ENCODE data around the gene TNFRSF18. TPM values are rescaled to one million over a fixed set of nuclear protein-coding genes. Genes with fewer than 3 reads are reported as not detected.

The TNFRSF18 gene
- total and polyA plus RNA-seq, 2 experiments from 2014 or later, result 1.1 to 1.5 TPM

- H3K4me1 ChIP-seq (ENCODE audit: insufficient read depth), result peaks cover 10% of the 10 kb centered on the region; the same call in 1 of the 2 replicates
- H3K9me2 ChIP-seq (ENCODE audit: insufficient read depth), result no peaks in the 10 kb centered on the region
- H3K27ac Mint-ChIP-seq, result no peak overlapping the region
- no peak overlapping the region for H3K4me3 ChIP-seq
- TF ChIP-seq EZH2 (IDR thresholded peaks at IDR 0.05; ENCODE audit: low read depth, unreplicated experiment), result no peak
- no peak for TF ChIP-seq ETS1 (IDR thresholded peaks at IDR 0.05)
- TF ChIP-seq POLR2AphosphoS5 (IDR thresholded peaks at IDR 0.05; ENCODE audit: low read depth), result no peak
- TF ChIP-seq JUNB (IDR thresholded peaks at IDR 0.05; ENCODE audit: unreplicated experiment), result no peak
- no peak for TF ChIP-seq CTCF (conservative IDR thresholded peaks at IDR 0.05; ENCODE audit: low read depth in 2 of 2)
- TF ChIP-seq ZNF331 (CRISPR knock-in tag; IDR thresholded peaks at IDR 0.05; ENCODE audit: low read depth), result no peak
- no peaks in the 10 kb centered on the region for H3K9me3 Mint-ChIP-seq
- H3K4me1 Mint-ChIP-seq, result peaks cover 20% of the 10 kb centered on the region
- H3K36me3 Mint-ChIP-seq (ENCODE audit: low read depth), result peaks cover 2% of the 10 kb centered on the region; the same call in 1 of the 3 replicates
- H3K4me3 Mint-ChIP-seq, result no peak overlapping the region
- no peaks in the 10 kb centered on the region for H3K27me3 ChIP-seq (ENCODE audit: insufficient read depth)
- DNase-seq (ENCODE audit: low spot score) (no peak), ATAC-seq (no peak)
- H3F3A ChIP-seq (replicated peaks; ENCODE audit: low read depth), result 0 out of 2 replicates have a peak, but pooled peaks cover 11% of the 10 kb centered on the region
- H3K36me3 ChIP-seq (ENCODE audit: insufficient read depth), result no peaks in the 10 kb centered on the region
- H2AFZ ChIP-seq, result no peak overlapping the region
- no peak overlapping the region for H3K4me2 ChIP-seq
- H4K20me1 ChIP-seq (replicated peaks; ENCODE audit: insufficient read depth), result no peaks in the 10 kb centered on the region
- no peak overlapping the region for H3K27ac ChIP-seq (ENCODE audit: low read depth)
- peaks cover 26% of the 10 kb centered on the region for H3K27me3 Mint-ChIP-seq (ENCODE audit: insufficient read depth, low read depth, poor library complexity)
- peaks cover 11% of the 10 kb centered on the region; the same call in 1 of the 2 replicates for H3K79me2 ChIP-seq (replicated peaks; ENCODE audit: insufficient read depth)
These were observed 39.0 kb downstream of the TNFRSF18 start for GRCh38 chr1:1167398-1167821.

GRCh38 chr1:1166642-1167397, 39.6 kb downstream of the TNFRSF18 start:
- no peaks in the 10 kb centered on the region for H3K36me3 ChIP-seq (ENCODE audit: insufficient read depth)
- H3F3A ChIP-seq (replicated peaks; ENCODE audit: low read depth), result 0 out of 2 replicates have a peak, but pooled peaks cover 11% of the 10 kb centered on the region
- peaks cover 14% of the 10 kb centered on the region; the same call in 1 of the 2 replicates for H3K4me1 ChIP-seq (ENCODE audit: insufficient read depth)
- H3K4me3 ChIP-seq, result no peak overlapping the region
- no peak overlapping the region for H3K4me2 ChIP-seq
- H3K27ac Mint-ChIP-seq, result no peak overlapping the region
- TF ChIP-seq NANOG (IDR thresholded peaks at IDR 0.05; ENCODE audit: borderline replicate concordance), result no peak
- peaks cover 20% of the 10 kb centered on the region for H3K4me1 Mint-ChIP-seq
- H4K20me1 ChIP-seq (replicated peaks; ENCODE audit: insufficient read depth), result no peaks in the 10 kb centered on the region
- peaks cover 2% of the 10 kb centered on the region; the same call in 1 of the 3 replicates for H3K36me3 Mint-ChIP-seq (ENCODE audit: low read depth)
- DNase-seq (ENCODE audit: low spot score), result no peak
- no peaks in the 10 kb centered on the region for H3K9me2 ChIP-seq (ENCODE audit: insufficient read depth)
- no peak for ATAC-seq
- no peaks in the 10 kb centered on the region for H3K27me3 ChIP-seq (ENCODE audit: insufficient read depth)
- H3K9me3 Mint-ChIP-seq, result no peaks in the 10 kb centered on the region
- no peak overlapping the region for H2AFZ ChIP-seq
- H3K79me2 ChIP-seq (replicated peaks; ENCODE audit: insufficient read depth), result peaks cover 11% of the 10 kb centered on the region; the same call in 1 of the 2 replicates
- peaks cover 22% of the 10 kb centered on the region for H3K27me3 Mint-ChIP-seq (ENCODE audit: insufficient read depth, low read depth, poor library complexity)
- H3K27ac ChIP-seq (ENCODE audit: low read depth), result no peak overlapping the region
- H3K4me3 Mint-ChIP-seq, result no peak overlapping the region
